OCI-LY7 (cell line): Measurements from ENCODE around the gene HS1BP3. TPM values are rescaled to one million over a fixed set of nuclear protein-coding genes. Genes with fewer than 3 reads are reported as not detected.

Experiments
- BruUV-seq: library from RNA; stranded (reverse); fragments of 400-500 nt; replicated peaks from 2 replicates; lab custom pipeline; 2021; lab: Mats Ljungman, UMichigan
- CTCF ChIA-PET: fragments of 300-600 bp; sonication (Branson Sonifier 250); formaldehyde crosslinking; loops from one replicate; lab custom pipeline; 2022; ENCODE audit warnings: antibody characterized with exemption; ENCODE audit not compliant: unreplicated experiment; lab: Charles Lee
- POLR2A ChIA-PET: fragments of 300-600 bp; sonication (Branson Sonifier 250); formaldehyde crosslinking; loops from one replicate; lab custom pipeline; 2022; ENCODE audit warnings: antibody characterized with exemption; lab: Charles Lee
- DNase-seq: peaks from one replicate; pipeline ENCODE4 v3.0.0-alpha.2; 2015; ENCODE audit warnings: low spot score
- H2AFZ ChIP-seq: fragments of 200-600 bp; sonication (generic), shearing (Covaris generic); 2 replicates; pipeline ENCODE4 v1.6.1; 2014; ENCODE audit warnings: mild to moderate bottlenecking, antibody characterized with exemption, low read length, moderate library complexity
- H3K27ac ChIP-seq: fragments of 200-600 bp; sonication (generic); 2 replicates; pipeline ENCODE4 v1.5.1; 2014; ENCODE audit warnings: mixed run types, low read depth, mild to moderate bottlenecking, moderate library complexity, low read length, inconsistent platforms; ENCODE audit not compliant: poor library complexity, severe bottlenecking
- H3K36me3 ChIP-seq: fragments of 200-600 bp; sonication (generic); 2 replicates; pipeline ENCODE4 v1.6.1; 2014; ENCODE audit warnings: mild to moderate bottlenecking, antibody characterized with exemption, low read length, moderate library complexity, mixed read lengths; ENCODE audit not compliant: insufficient read depth
- H3K4me1 ChIP-seq: fragments of 200-600 bp; sonication (generic); 2 replicates; pipeline ENCODE4 v1.5.1; 2014; ENCODE audit warnings: mild to moderate bottlenecking, low read length; ENCODE audit not compliant: insufficient read depth, poor library complexity, severe bottlenecking
- H3K4me2 ChIP-seq: fragments of 200-600 bp; sonication (generic); 2 replicates; pipeline ENCODE4 v1.6.1; 2014; ENCODE audit warnings: mild to moderate bottlenecking, low read length
- H3K4me3 ChIP-seq: fragments of 200-600 bp; sonication (generic); 2 replicates; pipeline ENCODE4 v1.5.1; 2014; ENCODE audit warnings: mild to moderate bottlenecking, low read depth, low read length; ENCODE audit not compliant: poor library complexity, severe bottlenecking
- H3K79me2 ChIP-seq: fragments of 200-600 bp; sonication (generic); 2 replicates; pipeline ENCODE4 v1.6.1; 2016; ENCODE audit warnings: low read depth, mild to moderate bottlenecking, low read length, moderate library complexity, mixed read lengths; ENCODE audit not compliant: insufficient read depth
- H3K9me2 ChIP-seq: fragments of 200-600 bp; sonication (generic); 2 replicates; pipeline ENCODE4 v1.6.1; 2016; ENCODE audit warnings: mild to moderate bottlenecking, low read length, mixed read lengths; ENCODE audit not compliant: insufficient read depth
- H3K9me3 ChIP-seq: fragments of 200-600 bp; sonication (generic); 2 replicates; pipeline ENCODE4 v1.6.1; 2014; ENCODE audit warnings: mild to moderate bottlenecking, mixed run types, low read length, mixed read lengths
- H4K20me1 ChIP-seq: fragments of 200-600 bp; sonication (generic); 2 replicates; pipeline ENCODE4 v1.6.1; 2014; ENCODE audit warnings: mild to moderate bottlenecking, antibody characterized with exemption, low read length, moderate library complexity, mixed read lengths; ENCODE audit not compliant: insufficient read depth
- EZH2phosphoT487 ChIP-seq: fragments of 200-600 bp; sonication (generic); IDR thresholded peaks from 2 replicates; pipeline ENCODE4 v1.6.1; 2018; ENCODE audit warnings: low read depth, borderline replicate concordance, mild to moderate bottlenecking, mixed run types, antibody characterized with exemption, low read length, moderate library complexity, mixed read lengths
- intact Hi-C: fragments of 100-400 bp; cut with micrococcal nuclease; formaldehyde crosslinking; loops from one replicate; pipeline ENCODE4 v1.10.0; 2022; ENCODE audit not compliant: unreplicated experiment
- total RNA-seq, 2 experiments: library from RNA; depleted of rRNA in 1 of 2; stranded (reverse); fragments of >200 nt in 1 of 2; shearing (Covaris generic) in 1 of 2; gene quantifications; 2 replicates each; pipeline ENCODE4 v1.2.3, GENCODE V29; 2014 to 2022
- TF ChIP-seq, protein P1 (sequence below): fragments of 200-600 bp; sonication (generic); conservative IDR thresholded peaks from 2 replicates; pipeline ENCODE4 v1.5.1; 2014; ENCODE audit warnings: mild to moderate bottlenecking, antibody characterized with exemption, low read length, moderate library complexity, mixed read lengths

Gene HS1BP3
- total RNA-seq, 2 experiments from 2014 or later = 10.6 to 15.2 TPM

DNA sequence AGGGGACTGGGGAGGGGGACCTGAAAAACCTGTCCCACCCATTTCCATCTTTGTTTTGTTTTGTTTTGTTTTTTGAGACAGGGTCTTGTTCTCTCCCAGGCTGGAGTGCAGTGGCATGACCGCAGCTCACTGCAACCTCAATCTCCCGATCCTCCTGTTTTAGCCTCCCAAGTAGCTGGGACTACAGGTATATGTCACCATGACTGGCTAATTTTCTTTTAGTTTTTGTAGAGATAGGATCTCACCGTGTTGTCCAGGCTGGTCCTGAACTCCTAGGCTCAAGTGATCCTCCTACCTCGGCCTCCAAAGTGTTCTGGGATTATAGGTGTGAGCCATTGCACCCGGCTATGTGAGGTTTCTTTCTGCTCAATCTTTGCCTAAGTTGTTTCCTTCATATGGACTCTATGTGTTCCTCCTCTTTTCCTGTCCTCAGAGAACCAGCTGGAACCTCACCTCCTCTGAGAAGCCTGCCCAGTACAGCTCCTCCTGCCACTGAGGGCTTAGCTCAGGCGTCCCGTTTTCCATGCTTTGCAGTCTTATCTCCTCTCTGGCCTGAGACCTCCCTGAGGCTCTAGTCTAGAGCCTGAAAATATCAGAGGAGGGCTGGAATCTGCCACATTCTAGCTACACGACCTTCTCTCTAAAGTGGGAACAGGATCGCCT is 74.8 kb downstream of the HS1BP3 start:
- Histone ChIP-seq H3K36me3 (no peaks in the 10 kb centered on the region), H3K79me2 (no peaks in the 10 kb centered on the region), H3K4me1 (peaks cover 9% of the 10 kb centered on the region), H3K4me2 (peak overlapping the region; percentile 46), H3K9me3 (no peaks in the 10 kb centered on the region), H3K9me2 (no peaks in the 10 kb centered on the region), H4K20me1 (no peaks in the 10 kb centered on the region; the same call in 1 of the 2 replicates), H3K27ac (no peak overlapping the region), H3K4me3 (no peak overlapping the region), H2AFZ (no peak overlapping the region)
- no TSS peak for BruUV-seq
- intact Hi-C loops = no loop called here
- no peak for DNase-seq
- no peak for TF ChIP-seq EZH2phosphoT487
- TF ChIP-seq, protein P1, sequence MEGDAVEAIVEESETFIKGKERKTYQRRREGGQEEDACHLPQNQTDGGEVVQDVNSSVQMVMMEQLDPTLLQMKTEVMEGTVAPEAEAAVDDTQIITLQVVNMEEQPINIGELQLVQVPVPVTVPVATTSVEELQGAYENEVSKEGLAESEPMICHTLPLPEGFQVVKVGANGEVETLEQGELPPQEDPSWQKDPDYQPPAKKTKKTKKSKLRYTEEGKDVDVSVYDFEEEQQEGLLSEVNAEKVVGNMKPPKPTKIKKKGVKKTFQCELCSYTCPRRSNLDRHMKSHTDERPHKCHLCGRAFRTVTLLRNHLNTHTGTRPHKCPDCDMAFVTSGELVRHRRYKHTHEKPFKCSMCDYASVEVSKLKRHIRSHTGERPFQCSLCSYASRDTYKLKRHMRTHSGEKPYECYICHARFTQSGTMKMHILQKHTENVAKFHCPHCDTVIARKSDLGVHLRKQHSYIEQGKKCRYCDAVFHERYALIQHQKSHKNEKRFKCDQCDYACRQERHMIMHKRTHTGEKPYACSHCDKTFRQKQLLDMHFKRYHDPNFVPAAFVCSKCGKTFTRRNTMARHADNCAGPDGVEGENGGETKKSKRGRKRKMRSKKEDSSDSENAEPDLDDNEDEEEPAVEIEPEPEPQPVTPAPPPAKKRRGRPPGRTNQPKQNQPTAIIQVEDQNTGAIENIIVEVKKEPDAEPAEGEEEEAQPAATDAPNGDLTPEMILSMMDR = no peak
- ChIA-PET POLR2A (interaction anchor here (0.7 to 1.2 kb wide), 2 partner anchors 21 to 771 kb away, joined by 3 to 4 read pairs; no protein-coding TSS in a partner anchor), CTCF (no interaction called here)

DNA sequence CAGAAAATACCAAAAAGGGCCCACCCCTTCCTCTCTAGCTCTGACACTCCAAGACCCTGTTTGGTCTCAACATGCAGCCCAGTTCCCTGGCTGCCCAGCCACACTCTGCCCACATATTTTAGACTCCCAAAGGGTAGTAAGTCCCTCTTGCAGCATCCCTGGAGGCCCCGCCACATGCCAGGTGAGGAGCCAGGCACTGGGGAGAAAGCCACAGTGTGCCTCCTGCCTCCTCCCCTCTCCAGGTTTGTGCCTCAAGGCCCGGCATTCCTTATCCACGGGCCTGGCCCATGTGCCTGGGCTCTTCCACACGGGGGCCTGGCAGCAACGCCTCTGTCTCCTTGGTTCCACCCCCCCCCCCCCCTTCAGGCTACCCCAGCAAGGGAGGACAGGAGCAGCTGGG is 75.5 kb downstream of the HS1BP3 start:
- Histone ChIP-seq H3K9me3 (no peaks in the 10 kb centered on the region), H4K20me1 (no peaks in the 10 kb centered on the region; the same call in 1 of the 2 replicates), H3K9me2 (no peaks in the 10 kb centered on the region), H3K27ac (no peak overlapping the region), H3K4me1 (peaks cover 9% of the 10 kb centered on the region), H3K36me3 (no peaks in the 10 kb centered on the region), H3K79me2 (no peaks in the 10 kb centered on the region), H2AFZ (no peak overlapping the region), H3K4me3 (no peak overlapping the region), H3K4me2 (no peak overlapping the region)
- no TSS peak for BruUV-seq
- no peak for TF ChIP-seq EZH2phosphoT487
- TF ChIP-seq, protein P1 = no peak
- CTCF ChIA-PET = no interaction called here
- intact Hi-C loops = no loop called here
- no peak for DNase-seq
- POLR2A ChIA-PET = interaction anchor here (0.5 to 0.7 kb wide), 2 partner anchors 770 to 1494 kb away, joined by 3 to 4 read pairs; no protein-coding TSS in a partner anchor

- H3K4me2 ChIP-seq = no peak overlapping the region
- no peak overlapping the region for H3K4me3 ChIP-seq
- no peaks in the 10 kb centered on the region for H3K79me2 ChIP-seq
- H4K20me1 ChIP-seq = no peaks in the 10 kb centered on the region; the same call in 1 of the 2 replicates
- no peaks in the 10 kb centered on the region for H3K36me3 ChIP-seq
- no peak for DNase-seq
- ChIA-PET CTCF (no interaction called here), POLR2A (interaction anchor here (0.5 kb wide), 1 partner anchor 1494 kb away, joined by 3 read pairs; no protein-coding TSS in a partner anchor)
- BruUV-seq = no TSS peak
- no peaks in the 10 kb centered on the region for H3K9me3 ChIP-seq
- intact Hi-C loops = no loop called here
- H3K27ac ChIP-seq = no peak overlapping the region
- no peaks in the 10 kb centered on the region for H3K9me2 ChIP-seq
- peaks cover 9% of the 10 kb centered on the region for H3K4me1 ChIP-seq
- H2AFZ ChIP-seq = no peak overlapping the region
- TF ChIP-seq, protein P1 = no peak
- no peak for TF ChIP-seq EZH2phosphoT487
Observed at GRCh38 chr2:20574930-20575329, 76.0 kb downstream of the HS1BP3 start.
